Esophagus muscularis mucosa (tissue), 3 donors: Measurements from ENCODE around the gene SDR39U1.

Experiments used
- CTCF ChIP-seq, 3 experiments: fragments of 200-600 bp in 2 of 3; fragments of 450-650 bp in 1 of 3; sonication (generic) in 2 of 3; IDR thresholded peaks; one replicate each; pipeline ENCODE4 v1.5.1; 2017 to 2019; ENCODE audit warnings: antibody characterized with exemption in 3 of 3, mild to moderate bottlenecking in 2 of 3, moderate library complexity in 1 of 3
- POLR2A ChIP-seq: fragments of 450-650 bp; IDR thresholded peaks from one replicate; pipeline ENCODE4 v1.6.1; 2017; ENCODE audit warnings: antibody characterized with exemption, moderate library complexity, mild to moderate bottlenecking, low read depth
- POLR2AphosphoS5 ChIP-seq, 2 donors: sonication (generic); formaldehyde crosslinking; IDR thresholded peaks; one replicate each; pipeline ENCODE4 v1.6.1; 2017; ENCODE audit warnings: antibody characterized with exemption in 2 of 2

- TF ChIP-seq POLR2AphosphoS5 (IDR thresholded peaks at IDR 0.05) (peak; percentile 46 to 73), CTCF (IDR thresholded peaks at IDR 0.05) (peak; percentile 82 to 88 (median 83)), POLR2A (no peak)
These were observed 10.9 kb downstream of the SDR39U1 start for GRCh38 chr14:24431569-24432258.
